ENCODE measurements around the gene ZNF628.

DNA sequence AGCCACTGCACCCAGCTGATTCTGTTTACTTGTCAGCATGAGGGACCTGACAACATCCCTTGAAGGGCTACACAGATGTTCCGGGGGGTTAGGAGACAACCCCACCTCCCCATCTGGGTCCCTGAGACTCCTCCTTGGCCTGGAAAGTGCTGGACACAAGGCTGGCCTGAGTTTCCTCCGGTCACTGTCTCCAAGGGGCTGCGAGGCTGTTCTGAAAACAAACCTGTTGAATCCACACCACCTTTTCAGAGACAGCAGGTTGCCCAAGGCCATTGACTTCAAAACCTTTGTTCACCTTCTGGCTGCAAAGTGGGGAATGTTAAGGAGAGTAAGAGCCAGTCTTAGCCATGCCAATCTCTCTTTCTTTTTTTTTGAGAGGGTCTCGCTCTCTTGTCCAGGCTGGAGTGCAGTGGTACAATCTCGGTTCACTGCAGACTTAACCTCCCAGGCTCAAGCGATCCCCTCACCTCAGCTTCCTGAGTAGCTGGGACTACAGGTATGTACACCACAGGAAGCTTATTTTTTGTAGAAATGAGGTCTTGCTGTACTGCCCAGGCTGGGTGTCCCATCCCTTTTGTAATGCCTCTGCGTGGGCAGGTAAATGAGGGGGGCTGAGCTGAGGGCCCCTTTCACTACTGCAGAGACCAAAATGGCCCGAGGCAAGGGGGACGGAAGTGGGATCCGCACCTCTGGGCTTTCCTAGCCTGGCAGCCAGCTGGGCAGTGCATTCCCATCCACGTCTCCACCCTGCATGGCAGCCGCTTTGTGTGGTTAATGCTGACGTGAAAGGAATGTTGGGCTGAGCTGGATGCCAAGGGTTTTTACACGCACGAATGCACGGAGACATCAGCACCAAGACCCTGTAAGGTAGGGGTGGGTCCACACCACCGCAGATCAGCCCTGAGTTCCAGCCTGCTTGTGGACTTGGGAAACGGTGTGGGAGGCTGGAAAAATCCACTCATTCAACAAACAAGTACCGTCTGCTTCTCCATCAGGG lies 1.9 kb upstream of the ZNF628 start:
- TF ChIP-seq, protein P1, sequence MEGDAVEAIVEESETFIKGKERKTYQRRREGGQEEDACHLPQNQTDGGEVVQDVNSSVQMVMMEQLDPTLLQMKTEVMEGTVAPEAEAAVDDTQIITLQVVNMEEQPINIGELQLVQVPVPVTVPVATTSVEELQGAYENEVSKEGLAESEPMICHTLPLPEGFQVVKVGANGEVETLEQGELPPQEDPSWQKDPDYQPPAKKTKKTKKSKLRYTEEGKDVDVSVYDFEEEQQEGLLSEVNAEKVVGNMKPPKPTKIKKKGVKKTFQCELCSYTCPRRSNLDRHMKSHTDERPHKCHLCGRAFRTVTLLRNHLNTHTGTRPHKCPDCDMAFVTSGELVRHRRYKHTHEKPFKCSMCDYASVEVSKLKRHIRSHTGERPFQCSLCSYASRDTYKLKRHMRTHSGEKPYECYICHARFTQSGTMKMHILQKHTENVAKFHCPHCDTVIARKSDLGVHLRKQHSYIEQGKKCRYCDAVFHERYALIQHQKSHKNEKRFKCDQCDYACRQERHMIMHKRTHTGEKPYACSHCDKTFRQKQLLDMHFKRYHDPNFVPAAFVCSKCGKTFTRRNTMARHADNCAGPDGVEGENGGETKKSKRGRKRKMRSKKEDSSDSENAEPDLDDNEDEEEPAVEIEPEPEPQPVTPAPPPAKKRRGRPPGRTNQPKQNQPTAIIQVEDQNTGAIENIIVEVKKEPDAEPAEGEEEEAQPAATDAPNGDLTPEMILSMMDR (IDR thresholded peaks at IDR 0.05) = no peak
- TF ChIP-seq POLR2AphosphoS5 (IDR thresholded peaks at IDR 0.05) = no peak
